GM18499 (cell line): ENCODE measurements around the gene UQCRC1.

Experiments used
- ATAC-seq: cut with Tn5 transposase; IDR thresholded peaks from one replicate; pipeline ENCODE4 v1.9.1; 2021; ENCODE audit warnings: moderate number of reproducible peaks; ENCODE audit not compliant: insufficient read depth, unreplicated experiment

The UQCRC1 gene

GRCh38 chr3:48581621-48582481, 27.6 kb downstream of the UQCRC1 start:
- no peak for ATAC-seq

GRCh38 chr3:48576647-48577046, 32.8 kb downstream of the UQCRC1 start:
- no peak for ATAC-seq

DNA sequence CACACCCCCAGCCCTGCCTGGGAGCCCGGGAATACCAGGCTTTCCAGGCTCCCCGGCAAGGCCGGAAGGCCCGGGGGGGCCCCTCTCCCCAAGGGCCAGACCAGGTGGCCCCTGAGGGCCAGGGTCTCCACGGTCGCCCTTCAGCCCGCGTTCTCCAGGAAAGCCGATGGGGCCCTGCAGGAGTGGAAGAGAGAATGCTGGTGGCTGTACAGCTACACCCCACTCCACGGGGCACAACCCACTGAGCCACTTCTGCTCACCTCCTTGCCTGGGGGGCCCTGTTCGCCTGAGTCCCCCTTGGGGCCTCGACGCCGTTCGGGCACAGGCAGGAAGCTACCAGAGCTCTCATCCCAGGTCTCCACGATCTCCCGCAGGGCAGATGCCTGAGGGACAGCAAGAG, 34.1 kb downstream of the UQCRC1 start:
- no peak for ATAC-seq

DNA sequence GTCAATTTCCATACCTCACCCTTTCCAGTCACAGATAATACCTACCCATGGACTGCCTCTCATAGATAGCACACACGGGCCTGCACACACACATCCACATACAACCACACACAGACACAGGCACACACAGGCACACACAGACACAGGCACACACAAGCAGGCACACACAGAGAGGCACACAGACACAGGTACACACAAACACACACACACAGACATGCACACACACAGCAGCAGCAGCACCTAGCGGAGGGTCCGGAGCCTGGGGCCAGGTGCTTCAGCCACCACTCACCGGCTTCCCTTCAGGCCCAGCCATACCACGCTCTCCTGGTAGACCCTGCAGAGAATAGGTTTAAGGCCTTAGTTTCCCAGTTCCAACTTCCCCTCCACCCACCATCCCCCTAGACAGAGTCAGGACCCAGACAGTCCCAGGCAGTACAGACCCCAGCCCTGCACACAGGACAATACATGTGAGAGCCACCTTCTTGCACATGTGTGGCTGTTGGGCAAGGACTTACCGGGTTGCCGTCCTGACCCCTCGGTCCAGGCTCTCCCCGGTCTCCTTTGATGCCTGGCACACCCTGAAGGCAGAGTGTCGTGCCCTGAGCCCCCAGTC, 35.4 kb downstream of the UQCRC1 start:
- no peak for ATAC-seq

DNA sequence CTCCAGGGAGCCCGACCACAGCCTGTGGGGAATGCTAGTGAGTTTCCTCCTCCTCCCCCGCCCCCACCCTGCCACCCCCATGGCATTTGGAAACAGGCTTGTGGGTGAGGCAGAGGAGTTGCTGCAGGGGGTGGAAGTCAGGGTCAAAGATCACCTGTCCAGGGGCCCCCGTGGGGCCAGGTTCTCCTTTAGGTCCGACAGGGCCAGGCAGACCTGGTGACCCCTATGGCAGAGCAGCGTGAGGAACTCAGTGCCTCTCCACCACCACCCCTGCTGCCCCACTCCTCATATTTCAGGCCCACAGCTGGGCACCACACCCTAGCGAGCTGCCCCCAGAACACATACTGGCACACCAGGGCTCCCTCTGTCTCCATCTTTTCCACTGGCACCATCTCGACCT, 36.9 kb downstream of the UQCRC1 start:
- ATAC-seq: no peak

GRCh38 chr3:48571938-48572337, 37.5 kb downstream of the UQCRC1 start:
- no peak for ATAC-seq

DNA sequence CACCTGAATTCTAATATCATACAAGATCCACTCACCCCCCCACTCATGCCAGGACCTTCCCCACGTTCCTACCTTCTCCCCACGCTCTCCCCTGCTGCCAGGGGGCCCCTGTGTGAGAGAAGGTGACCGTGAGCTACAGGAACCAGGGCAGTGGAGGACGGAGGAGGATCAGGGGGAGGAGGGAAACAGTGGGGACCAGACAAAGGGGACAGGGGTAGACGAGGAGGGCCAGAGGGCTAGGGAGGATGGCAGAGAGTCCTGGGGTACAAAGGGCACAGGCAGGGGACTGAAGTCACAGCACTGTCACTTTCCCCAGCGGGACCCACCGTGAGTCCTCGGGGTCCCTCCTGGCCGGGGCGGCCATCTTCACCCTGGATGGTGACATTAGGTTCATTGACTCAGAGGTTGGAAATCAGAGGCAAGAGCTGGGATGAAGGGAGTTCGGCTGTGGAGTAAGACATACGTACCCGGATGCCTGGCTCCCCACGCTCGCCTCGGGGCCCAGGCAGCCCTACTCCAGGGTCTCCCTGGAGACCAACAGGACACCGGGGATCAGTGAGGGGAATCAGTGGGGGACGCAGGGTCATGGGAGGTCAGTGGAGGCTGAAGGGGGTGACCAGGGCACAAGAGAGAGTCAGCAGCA, 39.5 kb downstream of the UQCRC1 start:
- no peak for ATAC-seq

GRCh38 chr3:48569400-48569799, 40.0 kb downstream of the UQCRC1 start:
- no peak for ATAC-seq

GRCh38 chr3:48568476-48568875, 41.0 kb downstream of the UQCRC1 start:
- ATAC-seq: no peak

DNA sequence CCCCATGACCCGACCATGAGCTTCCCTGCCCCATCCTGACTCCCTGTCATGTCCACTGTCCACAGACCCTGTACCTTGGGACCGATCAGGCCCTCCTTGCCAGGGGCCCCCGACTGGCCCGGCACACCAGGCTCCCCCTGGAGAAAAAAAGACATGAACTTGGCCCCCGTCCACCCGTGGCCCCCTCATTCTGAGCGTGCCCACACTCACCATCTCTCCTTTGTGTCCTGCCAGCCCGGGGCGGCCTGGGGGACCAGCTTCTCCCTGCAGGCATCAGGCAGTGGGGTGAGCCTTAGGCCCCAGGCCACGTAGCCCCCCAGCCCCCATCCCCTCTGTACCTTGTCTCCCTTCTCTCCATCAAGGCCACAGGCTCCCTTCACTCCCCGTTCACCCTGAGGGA, 41.9 kb downstream of the UQCRC1 start:
- no peak for ATAC-seq

DNA sequence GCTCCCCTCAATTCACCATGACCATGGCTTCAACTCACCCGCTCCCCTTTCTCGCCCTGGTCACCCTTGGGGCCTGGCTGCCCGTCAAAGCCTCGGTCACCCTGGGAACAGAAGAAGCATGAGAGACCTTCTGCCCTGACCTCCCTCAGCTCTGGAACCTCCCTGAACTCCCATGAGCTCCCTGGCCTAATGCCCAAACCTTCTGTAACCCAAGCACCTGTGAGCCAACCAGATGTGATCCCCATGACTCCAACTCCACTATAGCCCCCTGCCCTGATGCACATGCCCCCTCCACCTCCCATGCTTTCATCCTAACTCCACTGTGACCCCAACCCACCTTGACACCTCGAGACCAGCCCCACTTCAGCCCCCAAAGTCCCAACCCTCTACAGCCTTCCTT, 42.4 kb downstream of the UQCRC1 start:
- ATAC-seq: no peak

GRCh38 chr3:48566401-48566760, 43.1 kb downstream of the UQCRC1 start:
- ATAC-seq: no peak

GRCh38 chr3:48565591-48566400, 43.6 kb downstream of the UQCRC1 start:
- ATAC-seq: no peak

DNA sequence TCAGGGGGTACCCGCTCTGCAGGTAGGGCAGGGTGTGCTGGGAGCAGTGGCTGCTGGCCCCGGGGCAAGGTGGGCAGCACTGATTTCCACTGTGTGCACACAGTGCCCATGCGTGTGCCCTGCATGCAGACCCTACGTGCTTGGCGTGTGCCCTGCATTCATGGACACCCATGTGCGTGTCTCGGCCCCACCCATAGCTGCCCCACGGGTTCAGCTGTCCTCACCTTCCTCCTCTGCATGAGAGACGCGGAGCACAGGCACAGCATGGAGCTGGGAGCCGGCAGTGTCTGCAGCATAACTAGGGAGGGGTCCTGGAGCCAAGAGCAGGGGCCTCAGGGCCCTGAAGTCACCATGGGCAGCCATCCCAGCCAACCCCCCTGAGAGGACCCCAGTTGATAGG, 44.3 kb downstream of the UQCRC1 start:
- no peak for ATAC-seq

GRCh38 chr3:48564667-48565066, 44.8 kb downstream of the UQCRC1 start:
- ATAC-seq: no peak

DNA sequence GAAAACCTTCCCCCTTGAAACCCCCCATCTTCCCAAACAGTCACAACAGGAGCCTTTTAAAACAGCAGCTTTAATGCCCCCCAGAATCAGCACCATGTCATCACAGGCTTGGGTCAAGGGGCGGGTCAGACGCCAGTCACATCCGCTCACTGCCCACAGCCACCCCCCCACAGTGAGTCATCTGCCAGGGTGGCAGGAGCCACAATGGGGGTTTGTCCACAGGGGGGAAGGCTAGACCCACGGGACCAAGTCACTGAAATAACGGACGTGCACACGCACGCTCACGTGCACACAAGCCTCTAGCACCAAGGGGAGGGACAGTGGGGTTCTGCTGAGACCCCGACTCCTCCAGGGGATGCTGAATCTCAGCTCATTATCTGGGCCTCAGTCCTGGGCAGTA, 45.4 kb downstream of the UQCRC1 start:
- no peak for ATAC-seq

GRCh38 chr3:48563382-48563918, 46.0 kb downstream of the UQCRC1 start, which contains the start of gene UCN2:
Gene UCN2, minus strand, starts transcription at chr3:48563781. Its CDS starts 657 bp downstream, at chr3:48563124.
- ATAC-seq: no peak

GRCh38 chr3:48562367-48563095, 46.9 kb downstream of the UQCRC1 start:
- ATAC-seq: no peak

DNA sequence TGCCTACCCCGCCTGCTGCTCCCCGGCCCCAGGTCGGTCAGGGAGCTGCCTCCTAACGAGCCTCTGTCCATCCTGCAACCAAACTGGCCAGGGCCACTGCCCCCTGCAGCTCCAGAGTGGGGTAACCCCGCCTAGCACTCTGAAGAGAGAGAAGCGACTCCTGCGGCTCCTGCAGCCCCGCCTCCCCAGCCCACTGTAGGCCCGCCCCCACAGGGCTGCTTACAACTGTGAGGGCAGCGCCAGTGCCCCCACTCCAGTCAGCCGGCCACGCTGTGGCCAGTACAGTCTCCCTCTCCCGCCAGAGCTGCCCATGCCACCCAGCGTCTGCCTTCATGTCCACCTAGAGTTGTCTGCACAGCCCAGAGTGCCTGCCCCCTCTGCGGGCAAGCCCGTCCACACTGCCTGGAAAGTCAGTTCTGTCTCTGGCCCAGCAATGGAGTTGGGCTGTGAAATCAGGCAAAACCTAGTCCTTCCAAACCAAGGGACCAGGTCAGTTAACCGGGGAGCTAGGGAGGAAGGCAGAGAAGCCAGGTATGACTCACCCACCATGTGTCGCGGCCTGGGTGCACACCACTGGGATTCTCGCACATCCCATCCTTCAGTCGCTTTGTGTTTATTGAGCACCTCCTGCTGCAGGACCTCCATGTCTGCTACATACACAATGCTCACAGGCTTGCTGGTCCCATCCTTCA, 48.3 kb downstream of the UQCRC1 start:
- no peak for ATAC-seq
